Loucy (cell line): ENCODE measurements around the gene ENDOG.
"Not testable (repeated sequence)": the region's sequence is repeated elsewhere in the genome, so short reads cannot be mapped to it uniquely, and the experiment has no call there.

Experiments
- CTCF ChIP-seq: fragments of 200-600 bp; sonication (generic); conservative IDR thresholded peaks from 2 replicates; pipeline ENCODE4 v1.5.1; 2014; ENCODE audit warnings: mild to moderate bottlenecking, antibody characterized with exemption, low read length
- EZH2phosphoT487 ChIP-seq: fragments of 200-600 bp; IDR thresholded peaks from 2 replicates; pipeline ENCODE4 v1.6.1; 2018; ENCODE audit warnings: antibody characterized with exemption, mild to moderate bottlenecking, moderate library complexity, borderline replicate concordance

- TF ChIP-seq CTCF, EZH2phosphoT487: not testable (repeated sequence)
These were observed 23.3 kb upstream of the ENDOG start for GRCh38 chr9:128794961-128795360.
